HG02840 (cell line): Measurements from ENCODE around the gene SPATA31D4.
"Not testable (repeated sequence)": the region's sequence is repeated elsewhere in the genome, so short reads cannot be mapped to it uniquely, and the experiment has no call there.

Source experiments
- ATAC-seq: cut with Tn5 transposase; IDR thresholded peaks from one replicate; pipeline ENCODE4 v1.9.1; 2021; ENCODE audit warnings: mild to moderate bottlenecking, moderate library complexity, moderate number of reproducible peaks; ENCODE audit not compliant: unreplicated experiment, low FRiP score

Gene SPATA31D4

GRCh38 chr9:81928305-81928704 is at the start of gene SPATA31D4:
SPATA31D4 (plus strand) TSS chr9:81928428; CDS start chr9:81928514, 86 bp downstream.
- not testable (repeated sequence) for ATAC-seq

GRCh38 chr9:81878530-81878929 is 49.7 kb upstream of the SPATA31D4 start:
- ATAC-seq = no peak

- ATAC-seq = no peak
Observed at GRCh38 chr9:81879501-81879916, 48.7 kb upstream of the SPATA31D4 start.

DNA sequence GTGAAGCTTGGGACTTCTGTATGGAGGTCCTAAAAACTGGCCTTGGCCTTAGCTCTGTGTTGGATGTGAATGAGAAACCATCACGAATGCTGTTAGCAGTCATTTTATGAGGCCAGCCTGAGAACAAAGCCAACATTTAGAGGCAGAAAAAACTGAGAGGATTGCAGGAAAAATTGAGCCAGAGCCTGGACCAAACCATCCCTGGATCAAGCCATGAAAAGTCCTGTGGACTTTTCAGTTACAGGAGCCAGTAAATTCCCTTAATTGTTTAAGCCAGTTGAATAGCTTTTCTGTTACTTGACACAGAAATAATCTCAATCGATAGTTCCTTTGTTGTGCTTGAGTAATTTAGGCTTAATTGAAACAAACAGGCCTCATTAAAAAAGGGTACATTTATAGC is 42.6 kb upstream of the SPATA31D4 start:
- no peak for ATAC-seq

DNA sequence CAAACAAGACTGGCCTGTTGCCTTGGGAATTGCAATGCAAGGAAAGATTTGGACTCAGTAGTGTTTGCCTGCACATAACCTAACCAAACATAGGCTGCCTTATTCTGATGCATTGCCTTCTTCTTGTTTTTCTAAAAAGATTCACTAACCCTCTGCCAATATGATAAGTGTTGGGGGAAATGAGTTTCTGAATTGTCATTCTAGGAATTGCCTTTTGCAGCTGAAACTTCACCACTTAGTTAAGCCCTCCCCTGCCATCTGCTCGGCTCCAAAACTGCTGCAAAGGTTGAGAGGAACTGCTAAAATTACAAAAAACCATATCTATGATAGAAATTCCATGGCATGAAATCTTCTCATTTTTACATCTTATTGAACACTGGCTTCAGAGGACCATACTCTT is 41.6 kb upstream of the SPATA31D4 start:
- no peak for ATAC-seq

- no peak for ATAC-seq
Observed at GRCh38 chr9:81890104-81890503, 38.1 kb upstream of the SPATA31D4 start.

DNA sequence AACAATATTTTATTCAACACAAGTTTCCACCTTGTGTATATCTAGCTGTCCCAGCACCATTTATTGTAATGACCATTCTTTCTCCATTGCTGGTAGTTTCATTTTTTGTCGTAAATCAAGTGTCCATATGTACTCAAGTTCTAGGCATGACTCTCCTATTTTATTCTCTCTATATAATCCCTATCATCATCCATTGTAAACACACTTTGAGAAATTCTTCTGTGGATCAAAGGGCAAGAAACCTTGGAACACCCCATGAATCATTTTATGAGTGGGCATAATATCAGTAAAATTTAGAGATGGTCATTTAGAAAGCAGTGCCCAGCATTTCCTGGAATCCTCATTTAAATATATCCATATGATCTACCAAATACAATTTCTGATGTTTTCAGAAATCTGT is 35.8 kb upstream of the SPATA31D4 start:
- ATAC-seq = no peak

DNA sequence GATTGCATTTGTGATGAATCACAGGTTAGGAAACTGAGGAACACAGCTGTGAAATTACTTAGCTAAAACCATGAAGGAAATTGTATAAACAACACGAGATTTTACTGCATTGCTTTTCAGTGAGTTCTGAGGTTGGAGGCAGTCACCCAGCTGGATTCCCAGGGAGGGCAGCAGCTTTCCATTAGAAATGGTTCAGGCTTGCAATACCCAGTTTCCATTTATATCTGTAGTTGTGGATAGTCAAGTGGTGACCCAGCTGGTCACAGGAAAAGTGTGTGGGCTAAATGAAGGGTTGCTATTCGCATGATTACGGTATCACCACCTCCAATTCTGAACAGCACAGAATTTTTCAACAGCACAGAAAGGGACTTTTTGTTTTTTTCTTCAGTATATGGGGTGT is 34.3 kb upstream of the SPATA31D4 start:
- ATAC-seq = no peak

DNA sequence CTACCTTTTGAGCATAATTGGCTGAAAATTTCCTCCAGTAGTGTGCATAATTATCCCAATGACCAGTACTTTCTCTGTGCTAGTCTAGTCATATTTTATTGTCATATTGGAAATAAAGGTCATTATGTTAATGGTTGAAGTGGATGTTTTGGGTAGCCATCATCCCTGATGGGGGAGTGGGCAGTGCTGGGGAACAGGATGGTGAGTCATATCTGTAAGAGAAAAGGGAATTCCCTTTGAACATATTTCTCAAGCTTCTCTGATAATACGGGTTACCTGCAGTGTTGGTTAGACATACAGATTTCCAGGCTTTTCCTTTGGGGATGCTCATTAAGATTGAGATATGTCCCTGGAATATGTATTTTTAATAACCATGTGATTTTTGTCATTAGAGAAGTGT is 33.3 kb upstream of the SPATA31D4 start:
- no peak for ATAC-seq

DNA sequence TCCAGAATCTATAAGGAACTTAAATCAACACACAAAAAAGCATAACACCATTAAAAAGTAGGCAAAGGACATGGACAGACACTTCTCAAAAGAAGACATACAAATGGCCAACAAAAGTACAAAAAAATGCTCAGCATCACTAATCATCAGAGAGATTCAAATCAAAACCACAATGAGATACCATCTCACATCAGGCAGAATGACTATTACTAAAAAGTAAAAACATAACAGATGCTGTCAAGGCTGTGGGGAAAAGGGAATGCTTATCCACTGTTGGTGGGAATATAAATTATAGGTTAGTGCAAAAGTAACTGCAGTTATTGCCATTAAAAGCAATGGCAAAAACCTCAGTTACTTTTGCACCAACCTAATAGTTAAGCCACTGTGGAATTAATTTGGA is 32.2 kb upstream of the SPATA31D4 start:
- no peak for ATAC-seq

DNA sequence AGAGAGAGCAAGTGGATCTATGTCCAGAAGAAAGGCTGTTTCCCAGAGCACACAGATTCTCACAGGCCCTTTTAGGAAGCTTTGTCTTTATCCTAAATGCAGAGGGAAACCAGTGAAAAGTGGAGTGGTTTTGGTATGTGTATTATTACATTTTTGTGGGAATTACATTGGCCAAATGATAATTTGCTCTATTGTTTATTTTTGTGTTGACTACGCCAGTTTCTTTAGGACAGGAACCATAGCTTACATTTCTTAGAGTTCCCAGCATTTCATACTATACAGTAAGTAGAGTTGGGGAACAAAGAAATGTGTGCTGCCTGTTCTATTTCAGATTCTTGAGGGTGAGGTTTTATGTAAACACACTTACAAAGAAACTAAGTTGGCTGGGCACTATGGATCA is 29.4 kb upstream of the SPATA31D4 start:
- no peak for ATAC-seq

- ATAC-seq = no peak
Observed at GRCh38 chr9:81902196-81902595, 26.0 kb upstream of the SPATA31D4 start.

GRCh38 chr9:81902626-81903025 is 25.6 kb upstream of the SPATA31D4 start:
- no peak for ATAC-seq

GRCh38 chr9:81906671-81907070 is 21.6 kb upstream of the SPATA31D4 start:
- ATAC-seq = no peak

DNA sequence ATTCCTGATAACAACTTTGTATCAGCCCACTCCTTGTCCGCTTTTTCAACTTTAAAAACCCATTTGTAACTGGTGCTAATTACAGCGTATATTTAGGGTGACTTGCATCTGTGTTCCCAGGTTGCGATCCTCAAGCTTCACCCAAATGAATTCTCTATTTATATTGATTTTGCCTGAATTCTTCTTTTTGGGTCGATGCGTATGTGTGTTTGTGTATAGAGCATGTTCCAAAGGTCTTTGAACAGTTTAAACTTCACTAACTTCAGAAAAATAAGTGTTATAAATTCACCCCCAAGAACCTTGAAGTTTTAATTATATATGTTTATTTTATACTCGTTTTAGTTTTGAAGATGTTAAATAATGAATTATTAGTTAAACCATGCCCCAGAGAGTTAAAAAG is 16.1 kb upstream of the SPATA31D4 start:
- ATAC-seq = no peak

GRCh38 chr9:81915801-81916505 is 12.3 kb upstream of the SPATA31D4 start:
- ATAC-seq = no peak

DNA sequence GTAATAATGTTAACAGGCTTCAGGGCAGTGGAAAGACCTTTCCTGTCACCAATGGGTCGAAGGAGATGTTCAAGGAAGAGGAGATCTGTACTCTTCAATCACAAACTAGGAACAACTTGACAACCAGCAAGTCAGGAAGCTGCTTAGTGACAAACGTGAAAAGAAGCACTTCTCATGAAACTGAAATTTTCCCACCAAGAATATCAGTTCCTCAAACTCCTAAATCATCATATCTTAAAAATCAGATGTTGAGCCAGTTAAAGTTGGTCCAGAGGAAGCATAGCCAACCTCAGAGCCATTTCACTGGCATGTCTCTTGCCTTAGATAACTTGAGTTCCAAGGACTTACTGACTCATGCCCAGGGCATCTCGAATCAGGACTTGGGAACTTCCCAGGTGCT is 9.7 kb upstream of the SPATA31D4 start:
- ATAC-seq = not testable (repeated sequence)

DNA sequence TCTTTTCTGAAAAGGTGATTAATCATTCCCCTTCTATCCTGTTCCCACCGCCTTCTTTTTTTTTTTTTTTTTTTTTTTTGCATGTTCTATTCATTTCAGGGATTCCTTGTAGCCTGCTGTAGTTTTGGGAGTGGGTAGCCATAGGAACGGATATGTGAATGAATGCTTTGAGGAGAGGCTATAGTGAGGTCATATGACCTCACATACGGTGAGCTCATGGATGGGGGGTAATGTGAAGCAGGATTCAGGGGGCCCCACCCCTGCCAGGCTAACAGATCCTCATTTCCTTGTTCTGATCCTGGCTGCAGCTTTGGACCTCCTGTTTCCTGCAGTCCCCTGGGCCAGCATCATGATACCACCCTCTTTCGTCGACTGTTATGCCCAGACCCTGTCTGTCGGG is 1.9 kb downstream of the SPATA31D4 start:
- ATAC-seq = not testable (repeated sequence)

DNA sequence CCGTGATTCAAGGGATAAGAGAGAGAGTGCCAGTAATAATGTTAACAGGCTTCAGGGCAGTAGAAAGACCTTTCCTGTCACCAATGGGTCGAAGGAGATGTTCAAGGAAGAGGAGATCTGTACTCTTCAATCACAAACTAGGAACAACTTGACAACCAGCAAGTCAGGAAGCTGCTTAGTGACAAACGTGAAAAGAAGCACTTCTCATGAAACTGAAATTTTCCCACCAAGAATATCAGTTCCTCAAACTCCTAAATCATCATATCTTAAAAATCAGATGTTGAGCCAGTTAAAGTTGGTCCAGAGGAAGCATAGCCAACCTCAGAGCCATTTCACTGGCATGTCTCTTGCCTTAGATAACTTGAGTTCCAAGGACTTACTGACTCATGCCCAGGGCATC is 5.3 kb downstream of the SPATA31D4 start:
- ATAC-seq = not testable (repeated sequence)

- ATAC-seq = not testable (repeated sequence)
Observed at GRCh38 chr9:81943393-81943792, 15.2 kb downstream of the SPATA31D4 start, which contains the start of gene SPATA31D3. SPATA31D3 (plus strand) TSS chr9:81943500; CDS start chr9:81943586, 86 bp downstream.

DNA sequence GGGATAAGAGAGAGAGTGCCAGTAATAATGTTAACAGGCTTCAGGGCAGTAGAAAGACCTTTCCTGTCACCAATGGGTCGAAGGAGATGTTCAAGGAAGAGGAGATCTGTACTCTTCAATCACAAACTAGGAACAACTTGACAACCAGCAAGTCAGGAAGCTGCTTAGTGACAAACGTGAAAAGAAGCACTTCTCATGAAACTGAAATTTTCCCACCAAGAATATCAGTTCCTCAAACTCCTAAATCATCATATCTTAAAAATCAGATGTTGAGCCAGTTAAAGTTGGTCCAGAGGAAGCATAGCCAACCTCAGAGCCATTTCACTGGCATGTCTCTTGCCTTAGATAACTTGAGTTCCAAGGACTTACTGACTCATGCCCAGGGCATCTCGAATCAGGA is 20.4 kb downstream of the SPATA31D4 start:
- ATAC-seq = not testable (repeated sequence)

DNA sequence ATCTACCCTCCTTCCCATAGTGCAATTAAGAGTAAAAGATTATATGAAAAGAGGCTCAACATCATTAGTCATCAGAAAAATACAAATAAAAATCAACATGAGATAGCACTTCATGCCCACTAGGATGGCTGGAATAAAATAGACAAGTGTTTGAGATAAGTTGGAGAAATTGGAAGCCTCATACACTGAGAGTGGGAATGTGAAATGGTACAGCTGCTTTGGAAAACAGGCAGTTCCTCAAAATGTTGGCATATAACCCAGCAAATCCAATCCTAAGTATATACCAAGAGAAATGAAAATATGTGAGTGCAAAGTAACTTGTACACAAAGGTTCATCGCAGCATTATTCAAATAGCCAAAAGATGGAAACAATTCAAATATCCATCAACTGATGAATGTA is 24.9 kb downstream of the SPATA31D4 start:
- ATAC-seq = no peak
